HG02970 (cell line): ENCODE data around the gene ARFRP1.

Experiments used
- ATAC-seq: cut with Tn5 transposase; IDR thresholded peaks from one replicate; pipeline ENCODE4 v1.9.1; 2021; ENCODE audit warnings: mild to moderate bottlenecking, moderate library complexity, moderate number of reproducible peaks; ENCODE audit not compliant: unreplicated experiment, low FRiP score

The ARFRP1 gene

DNA sequence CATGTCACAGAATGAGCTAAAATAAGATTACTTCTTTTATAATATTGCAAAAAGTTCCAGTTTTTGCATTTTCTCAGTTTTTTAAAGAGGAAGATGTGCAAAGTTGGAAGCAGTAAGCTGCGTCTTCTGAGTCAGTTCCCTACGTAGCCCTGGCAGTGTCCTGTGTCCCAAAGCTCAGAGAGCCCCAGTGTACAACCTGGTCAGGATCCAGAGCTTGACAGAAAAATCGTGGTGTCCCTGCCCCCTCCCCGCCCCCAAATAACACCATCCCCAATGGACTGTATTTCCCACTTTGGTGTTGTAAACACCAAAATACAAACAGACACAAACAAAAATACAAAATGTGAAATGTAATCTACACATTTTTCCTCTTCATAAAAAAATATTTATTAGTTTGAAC is 36.4 kb upstream of the ARFRP1 start:
- no peak for ATAC-seq

DNA sequence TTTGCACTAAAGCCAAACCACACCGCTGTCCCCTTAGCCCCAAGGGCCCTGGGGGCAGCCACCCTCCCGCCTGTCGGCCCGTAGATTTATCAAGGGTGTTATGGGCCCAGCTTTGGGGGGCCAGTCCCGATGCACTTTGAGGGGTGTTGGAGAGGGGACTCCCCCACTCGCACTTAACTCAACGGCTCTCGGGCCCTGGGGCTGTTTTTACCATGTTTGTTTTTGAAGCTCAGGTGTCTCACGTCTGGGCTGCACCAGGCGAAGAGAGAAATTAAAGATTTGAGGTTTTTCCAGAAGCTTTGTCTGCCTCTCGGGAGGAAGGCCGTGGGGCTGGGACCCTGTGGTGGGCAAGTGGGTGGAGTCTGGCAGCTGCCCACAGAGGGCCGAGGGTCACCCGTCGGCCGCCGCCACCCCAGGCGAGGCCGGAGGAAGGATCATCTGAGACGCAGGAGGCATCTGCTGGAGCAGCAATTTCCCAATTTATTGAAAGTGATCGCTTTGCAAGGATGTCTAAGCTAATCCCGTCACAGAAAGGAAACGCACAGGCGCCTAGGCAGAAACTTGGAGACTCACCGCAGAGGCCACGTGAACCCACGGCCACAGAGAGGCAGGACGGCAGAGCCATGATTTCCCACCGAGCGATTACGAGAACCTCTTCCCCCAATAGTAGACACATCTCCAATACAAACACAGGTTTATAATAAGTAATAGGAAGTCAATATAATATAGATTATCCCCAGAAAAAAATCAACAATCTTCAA is 35.6 kb upstream of the ARFRP1 start:
- ATAC-seq = no peak

GRCh38 chr20:63742381-63743024 is 34.7 kb upstream of the ARFRP1 start:
- no peak for ATAC-seq

DNA sequence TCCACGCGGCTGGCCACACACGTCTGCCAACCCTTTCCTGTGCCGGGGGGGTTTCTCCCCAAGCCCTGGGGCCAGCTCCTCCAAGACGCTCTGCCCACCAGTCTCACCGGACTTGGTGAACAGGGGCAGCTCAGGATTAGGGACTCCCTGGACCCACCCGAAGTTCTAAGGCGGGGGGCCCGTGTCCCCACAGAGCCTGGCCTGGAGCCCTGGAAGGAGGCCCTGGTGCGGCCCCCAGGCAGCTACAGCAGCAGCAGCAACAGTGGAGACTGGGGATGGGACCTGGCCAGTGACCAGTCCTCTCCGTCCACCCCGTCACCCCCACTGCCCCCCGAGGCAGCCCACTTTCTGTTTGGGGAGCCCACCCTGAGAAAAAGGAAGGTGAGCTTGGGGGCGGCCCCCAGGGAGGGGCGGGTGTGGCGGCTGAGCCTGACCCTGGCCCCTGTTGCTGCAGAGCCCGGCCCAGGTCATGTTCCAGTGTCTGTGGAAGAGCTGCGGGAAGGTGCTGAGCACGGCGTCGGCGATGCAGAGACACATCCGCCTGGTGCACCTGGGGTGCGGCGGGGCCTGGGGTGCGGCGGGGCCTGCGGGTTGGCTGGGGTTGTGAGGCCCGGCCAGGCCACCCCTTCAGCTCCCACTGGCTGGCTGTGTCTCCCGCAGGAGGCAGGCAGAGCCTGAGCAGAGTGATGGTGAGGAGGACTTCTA is 34.1 kb upstream of the ARFRP1 start:
- no peak for ATAC-seq

DNA sequence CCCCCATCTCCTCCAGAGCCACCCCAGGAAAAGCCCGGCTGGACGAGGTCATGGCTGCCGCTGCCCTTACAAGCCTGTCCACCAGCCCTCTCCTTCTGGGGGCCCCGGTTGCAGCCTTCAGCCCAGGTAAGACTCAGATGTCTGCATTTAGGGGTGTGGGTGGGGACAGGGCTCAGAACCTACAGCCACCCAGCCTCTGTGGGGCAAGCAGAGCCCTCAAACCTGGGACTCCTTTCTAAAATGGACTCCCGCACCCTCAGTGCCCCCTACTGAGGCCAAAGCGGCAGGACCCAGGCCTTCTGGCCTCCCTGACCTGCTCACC is 33.5 kb upstream of the ARFRP1 start:
- ATAC-seq = no peak

GRCh38 chr20:63740627-63741353 is 33.0 kb upstream of the ARFRP1 start:
- no peak for ATAC-seq

- no peak for ATAC-seq
Measured at GRCh38 chr20:63740070-63740626, 32.4 kb upstream of the ARFRP1 start.

DNA sequence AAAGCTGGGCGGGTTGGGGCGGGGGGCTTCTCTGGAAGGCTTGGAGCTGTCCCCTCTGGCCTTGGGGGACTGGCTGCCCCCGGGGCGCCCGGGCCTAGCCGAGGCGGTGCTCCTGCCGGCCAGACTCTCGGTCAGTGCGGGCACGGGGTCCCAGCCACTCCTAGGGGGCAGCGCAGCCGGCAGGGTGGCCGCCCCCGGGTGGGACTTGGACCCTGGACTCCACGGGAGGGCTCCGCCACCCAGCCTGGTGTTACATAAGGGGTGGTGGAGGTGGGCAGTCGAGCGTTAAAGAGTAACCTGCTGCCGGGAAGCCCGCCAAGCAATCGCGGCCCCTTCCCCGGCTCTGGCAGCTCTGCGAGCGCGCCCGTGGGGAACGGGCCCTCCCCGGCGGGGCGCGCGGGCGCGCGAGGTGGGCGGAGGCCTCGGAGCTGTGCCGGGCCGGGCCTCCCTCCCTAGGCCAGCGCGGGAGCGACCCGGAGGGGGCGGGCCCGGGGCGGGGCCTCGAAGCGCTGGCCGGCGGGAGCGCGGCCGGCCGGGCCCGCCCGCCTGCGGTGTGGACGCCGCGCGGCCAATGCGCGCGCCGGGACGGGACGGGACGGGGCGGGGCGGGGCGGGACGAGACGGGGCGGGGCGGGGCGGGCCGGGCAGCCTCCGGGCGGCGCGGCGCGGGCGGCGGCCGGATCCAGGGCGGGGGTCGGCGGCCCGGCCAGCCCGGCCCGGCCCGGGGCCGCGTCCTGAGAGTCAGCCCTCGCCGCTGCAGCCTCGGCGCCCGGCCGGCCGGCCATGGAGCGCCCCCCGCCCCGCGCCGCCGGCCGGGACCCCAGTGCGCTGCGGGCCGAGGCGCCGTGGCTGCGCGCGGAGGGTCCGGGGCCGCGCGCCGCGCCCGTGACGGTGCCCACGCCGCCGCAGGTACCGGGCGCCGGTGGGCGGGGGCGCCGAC is 31.6 kb upstream of the ARFRP1 start, which contains the start of gene SLC2A4RG:
TSS of gene SLC2A4RG (plus strand) at position 647 of the 940 bp plus-strand sequence. CDS start at position 784, 137 bp downstream.
- peak; percentile 41 for ATAC-seq

GRCh38 chr20:63738687-63739129 is 30.9 kb upstream of the ARFRP1 start:
- ATAC-seq = no peak

- no peak for ATAC-seq
Measured at GRCh38 chr20:63737945-63738686, 30.3 kb upstream of the ARFRP1 start.

DNA sequence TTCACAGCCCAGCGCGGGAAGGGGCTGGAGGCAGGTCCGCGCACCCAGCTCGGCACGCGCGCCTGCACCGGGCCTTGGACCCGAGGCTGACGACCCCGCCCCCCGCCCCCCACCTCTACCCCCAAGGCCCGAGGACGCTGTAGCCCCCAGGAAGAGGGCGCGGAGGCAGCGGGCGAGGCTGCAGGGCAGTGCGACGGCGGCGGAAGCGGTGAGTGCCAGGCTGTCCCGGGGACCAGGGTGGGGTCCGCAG is 29.8 kb upstream of the ARFRP1 start:
- ATAC-seq = no peak

DNA sequence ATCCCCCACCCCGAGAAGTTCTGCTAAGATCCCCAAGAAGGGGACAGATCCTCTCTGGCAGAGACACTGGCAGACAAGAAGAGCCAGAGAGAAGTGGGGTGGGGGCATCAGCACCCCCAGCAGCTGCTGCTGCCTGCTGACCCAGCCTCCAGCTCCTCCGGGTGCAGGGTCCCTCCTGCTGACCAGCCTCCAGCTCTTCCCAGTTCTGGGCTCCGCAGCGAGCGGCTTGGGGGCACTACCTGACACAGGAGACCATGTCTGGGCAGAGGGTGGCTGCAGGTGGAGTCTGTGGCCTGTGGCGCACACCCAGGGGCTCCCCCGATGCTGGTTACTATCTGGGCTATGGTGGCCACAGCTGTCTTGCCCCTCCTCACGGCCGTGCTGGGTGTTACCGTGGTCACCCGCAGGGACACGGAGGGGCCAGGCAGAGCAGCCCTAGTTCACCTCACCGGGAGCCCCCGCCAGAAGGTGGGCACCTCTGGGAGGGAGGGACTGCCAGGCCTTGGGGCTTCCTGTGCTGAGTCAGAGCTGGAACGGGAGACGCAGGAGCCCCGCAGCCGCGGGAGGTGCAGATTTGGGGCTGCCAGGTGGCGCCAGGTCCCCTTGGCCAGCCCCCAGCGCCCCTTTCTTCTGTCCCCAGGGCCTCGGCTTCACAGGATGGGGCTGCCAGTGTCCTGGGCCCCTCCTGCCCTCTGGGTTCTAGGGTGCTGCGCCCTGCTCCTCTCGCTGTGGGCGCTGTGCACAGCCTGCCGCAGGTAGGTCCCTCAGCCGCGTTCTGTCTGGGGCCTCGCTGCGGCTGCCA is 29.3 kb upstream of the ARFRP1 start:
- no peak for ATAC-seq

DNA sequence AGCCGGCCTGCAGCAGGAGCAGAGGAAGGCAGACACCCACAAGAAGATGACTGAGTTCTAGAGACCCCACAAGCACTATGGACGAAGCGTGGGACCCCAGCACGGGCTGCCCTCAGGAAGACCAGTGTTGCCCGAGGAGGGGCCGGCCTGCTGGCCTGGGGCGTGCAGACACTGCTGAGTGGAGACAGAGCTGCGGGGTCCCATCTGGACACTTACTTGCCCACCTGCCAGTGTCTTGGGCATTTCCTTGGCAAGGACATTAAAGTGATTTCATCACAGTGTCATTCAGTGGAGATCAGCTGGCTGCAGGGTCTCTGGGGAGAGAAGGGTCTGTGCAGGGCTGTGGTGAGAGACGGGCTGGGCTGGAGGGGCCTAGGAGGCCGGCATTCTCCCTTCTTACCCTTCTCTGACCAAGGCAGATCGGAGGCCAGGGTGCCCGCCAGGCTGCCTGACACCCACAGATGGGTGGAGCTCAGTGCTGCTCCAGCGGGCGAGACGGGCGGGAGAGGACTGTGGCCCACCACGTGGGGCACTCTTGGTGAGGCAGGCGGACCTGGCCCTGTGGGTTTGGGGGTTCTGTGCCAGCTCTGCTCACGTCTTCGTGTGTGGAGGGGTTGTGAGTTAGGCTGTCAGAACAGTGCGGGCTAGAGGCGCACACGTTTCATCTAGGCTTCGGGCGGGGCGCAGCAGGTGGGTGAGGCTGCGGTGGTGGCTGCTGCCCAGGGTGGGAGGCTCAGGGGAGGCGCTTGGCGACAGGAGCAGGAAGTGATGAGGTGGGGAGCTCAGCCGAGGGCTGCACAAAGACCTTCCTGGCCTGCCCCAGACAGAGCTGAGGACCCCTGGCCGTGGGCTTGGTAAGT is 28.3 kb upstream of the ARFRP1 start, which contains the start of gene LIME1:
TSS of gene LIME1 (plus strand) at position 806 of the 860 bp plus-strand sequence. CDS start 886 bp downstream, outside the sequence.
- no peak for ATAC-seq

GRCh38 chr20:63734946-63735858 is 27.4 kb upstream of the ARFRP1 start:
- no peak for ATAC-seq

GRCh38 chr20:63734111-63734945 is 26.6 kb upstream of the ARFRP1 start:
- ATAC-seq = no peak
